Fibroblast of skin of left quadriceps (primary cell): ENCODE results near the gene SIGLEC5.
A peak's percentile ranks its signal among the peaks of the same experiment; 100 is the strongest.

Experiments
- DNase-seq, 2 experiments: peaks; one replicate each; pipeline ENCODE4 v3.0.0-alpha.2; 2013; ENCODE audit warnings: low read depth in 2 of 2

The SIGLEC5 gene

DNA sequence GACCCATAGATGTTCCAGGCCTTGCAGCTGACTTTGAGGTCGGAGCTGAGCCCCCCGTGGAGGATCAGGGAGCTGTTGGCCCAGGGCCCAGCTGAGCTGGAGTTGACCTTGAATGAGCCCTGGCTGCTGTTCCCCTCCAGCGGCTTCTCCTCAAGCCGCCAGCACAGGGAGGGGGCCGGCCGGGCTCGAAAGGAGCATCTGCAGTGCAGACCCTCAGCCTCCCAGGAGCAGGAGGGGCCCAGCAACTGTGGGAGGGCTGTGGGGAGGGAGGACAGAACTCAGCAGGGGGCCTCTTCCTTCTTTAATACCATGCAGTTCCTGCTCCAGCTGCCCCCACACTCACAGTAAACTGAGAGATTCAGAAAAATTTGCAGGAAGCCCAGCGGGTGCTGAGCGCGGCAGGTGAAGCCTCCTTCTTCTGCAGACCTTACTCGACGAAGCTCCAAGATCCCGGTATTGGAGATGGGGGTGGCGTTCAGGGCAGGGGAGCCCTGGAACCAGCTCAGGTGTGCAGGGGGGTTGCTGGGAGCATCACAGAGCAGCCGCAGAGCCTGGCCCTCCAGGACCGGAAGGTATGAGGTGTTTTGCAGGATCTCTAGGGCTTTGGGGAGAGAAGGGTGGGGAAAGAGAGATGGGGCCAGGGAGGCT lies 2.6 kb downstream of the SIGLEC5 start:
- no peak for DNase-seq

DNA sequence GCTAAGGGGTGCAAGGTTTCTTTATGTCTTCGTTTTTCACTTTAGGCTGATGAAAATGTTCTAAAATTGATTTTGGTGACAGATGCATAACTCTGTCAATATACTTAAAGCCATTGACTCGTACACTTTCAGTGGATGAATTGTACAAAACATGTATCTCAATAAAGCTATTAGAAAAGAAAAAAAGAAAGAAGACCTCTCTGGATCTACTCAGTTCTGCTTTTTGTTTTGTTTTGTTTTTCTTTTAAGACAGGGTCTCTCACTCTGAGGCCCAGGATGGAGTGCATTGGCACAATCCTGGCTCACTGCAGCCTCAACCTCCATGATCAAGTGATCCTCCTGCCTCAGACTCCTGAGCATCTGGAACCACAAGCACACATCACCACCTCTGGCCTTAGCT lies 3.5 kb downstream of the SIGLEC5 start:
- DNase-seq: no peak

DNA sequence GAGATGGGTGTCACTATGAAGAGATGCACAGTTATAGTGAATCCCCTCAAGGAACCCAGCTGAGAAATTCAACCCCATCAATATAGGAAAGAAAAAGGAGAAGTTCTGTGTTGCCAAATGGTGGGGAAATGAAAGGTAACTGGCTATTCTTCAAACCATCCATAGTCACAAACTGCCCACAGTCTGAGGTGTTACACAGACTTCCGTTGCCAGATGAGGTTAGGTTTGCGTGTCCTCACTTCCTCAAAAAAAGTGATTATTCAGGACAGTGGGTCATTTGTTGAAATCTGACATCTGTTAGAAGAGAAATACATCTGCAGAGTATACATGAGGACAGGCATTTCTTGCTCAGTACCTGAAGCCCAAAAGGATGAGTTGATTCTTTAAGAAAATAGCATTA lies 9.0 kb downstream of the SIGLEC5 start:
- no peak for DNase-seq

DNA sequence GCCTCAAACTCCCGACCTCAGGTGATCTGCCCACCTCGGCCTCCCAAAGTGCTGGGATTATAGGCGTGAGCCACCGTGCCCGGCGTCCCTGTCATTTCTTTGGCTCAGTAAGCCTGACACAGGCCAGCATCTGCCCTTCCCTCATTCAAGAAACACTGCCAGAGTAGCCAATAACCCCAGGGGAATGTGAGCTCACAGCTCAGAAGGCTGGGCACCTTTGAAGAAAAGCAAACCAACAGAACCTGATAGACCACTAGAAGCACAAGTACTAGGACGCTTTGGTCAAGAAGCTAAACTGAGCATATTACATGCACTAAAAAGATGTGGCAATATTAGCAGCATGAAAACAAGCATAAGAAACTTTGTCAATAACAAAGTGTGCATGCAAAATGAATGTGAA lies 14.2 kb downstream of the SIGLEC5 start:
- no peak for DNase-seq

- DNase-seq: no peak
Measured at GRCh38 chr19:51614789-51615188, 15.4 kb downstream of the SIGLEC5 start.

- no peak for DNase-seq
Measured at GRCh38 chr19:51610576-51610975, 19.6 kb downstream of the SIGLEC5 start.

GRCh38 chr19:51607920-51608562 lies 22.2 kb downstream of the SIGLEC5 start:
- peak; percentile 31 to 32 for DNase-seq

DNA sequence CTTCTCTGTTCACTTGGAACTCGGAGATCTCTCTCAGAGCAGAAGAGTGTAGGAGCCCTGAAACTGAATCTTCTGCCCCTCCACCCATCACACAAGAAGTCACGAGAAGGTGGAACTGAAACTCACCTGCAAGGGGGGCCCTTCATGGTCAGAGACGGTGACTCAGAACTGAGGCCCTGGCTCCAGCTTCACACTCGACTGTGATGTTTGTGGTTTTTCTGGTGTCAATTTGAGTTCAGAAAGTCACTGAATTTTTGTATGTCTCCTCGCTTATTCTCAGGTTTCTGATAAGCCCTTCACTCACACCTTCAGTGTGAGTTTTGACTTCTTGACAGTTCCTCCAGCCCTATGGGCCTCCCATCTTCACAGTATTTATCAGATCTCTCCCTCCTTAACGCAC lies 23.1 kb downstream of the SIGLEC5 start:
- no peak for DNase-seq

- no peak for DNase-seq
Measured at GRCh38 chr19:51602189-51602854, 27.9 kb downstream of the SIGLEC5 start.

DNA sequence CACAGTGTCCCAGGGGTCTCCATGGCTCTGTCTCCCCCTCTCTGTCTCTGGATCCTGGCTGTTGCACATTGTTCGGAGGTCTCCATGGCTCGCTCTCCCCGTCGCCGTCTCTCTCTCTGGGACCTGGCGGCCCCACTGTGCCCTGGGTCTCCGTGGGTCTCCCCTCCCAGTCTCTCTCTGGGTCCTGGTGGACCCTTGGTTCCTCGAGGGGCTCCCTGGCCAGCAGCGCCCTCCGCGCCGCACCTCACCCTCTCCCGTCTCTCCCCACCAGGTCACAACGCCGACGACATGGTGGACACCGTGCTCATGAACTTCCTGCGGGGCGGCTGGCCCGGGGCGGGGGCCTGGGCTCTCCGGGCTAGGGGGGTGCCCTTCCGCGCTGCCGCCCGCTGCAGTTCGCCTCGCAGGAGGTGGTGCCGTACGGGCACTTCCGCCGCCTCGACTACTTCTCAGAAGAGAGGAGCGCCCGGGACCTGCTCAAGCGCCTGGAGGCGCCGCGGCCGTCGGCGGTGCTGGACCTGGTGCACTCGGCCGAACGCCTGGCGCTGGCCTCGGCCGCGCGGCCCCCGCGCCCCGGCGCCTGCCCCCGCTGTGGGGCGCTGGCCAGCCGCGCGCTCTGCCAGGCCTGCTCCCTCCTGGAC lies 29.1 kb downstream of the SIGLEC5 start:
- no peak for DNase-seq

- no peak for DNase-seq
Measured at GRCh38 chr19:51599084-51599483, 31.1 kb downstream of the SIGLEC5 start.

DNA sequence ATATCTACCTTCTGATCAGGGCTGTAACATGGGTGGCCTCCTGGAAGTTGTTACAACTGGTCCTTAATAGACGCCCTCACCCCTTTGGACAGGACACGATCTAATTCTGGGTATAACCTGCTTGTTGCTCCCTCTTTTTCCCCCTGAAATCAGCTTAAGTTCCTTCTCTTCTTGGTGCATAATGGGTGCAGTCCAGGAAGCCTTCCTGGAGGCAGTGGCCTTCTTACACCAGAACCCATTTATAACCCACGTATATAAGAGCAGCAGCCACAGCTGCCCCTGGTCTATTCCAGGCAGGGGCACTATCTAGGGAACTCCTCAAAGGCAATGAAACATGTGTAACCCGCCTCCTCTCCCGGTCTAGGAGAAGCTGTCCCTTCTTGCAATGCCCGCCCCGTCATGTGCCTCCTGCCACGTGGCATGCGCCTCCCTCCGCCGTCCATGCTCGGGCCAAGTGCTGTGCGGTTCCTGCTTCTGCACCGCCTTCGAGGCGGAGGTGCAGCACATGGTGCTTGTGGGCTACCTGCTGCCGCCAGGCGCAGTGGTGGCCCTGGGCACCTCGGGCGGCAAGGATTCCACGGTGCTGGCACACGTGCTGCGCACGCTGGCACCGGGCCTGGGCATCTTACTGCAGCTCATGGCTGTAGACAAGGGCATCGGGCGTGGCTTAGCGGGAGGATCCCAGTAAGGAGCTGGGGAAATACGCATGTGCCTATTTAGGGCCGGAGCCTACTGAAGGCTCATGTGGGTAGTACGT lies 31.9 kb downstream of the SIGLEC5 start:
- DNase-seq: no peak

GRCh38 chr19:51595190-51596175 lies 34.7 kb downstream of the SIGLEC5 start:
- DNase-seq: no peak

- DNase-seq: no peak
Measured at GRCh38 chr19:51594774-51595109, 35.5 kb downstream of the SIGLEC5 start.

- peak; percentile 91 to 93 for DNase-seq
Measured at GRCh38 chr19:51593969-51594773, 36.0 kb downstream of the SIGLEC5 start.

DNA sequence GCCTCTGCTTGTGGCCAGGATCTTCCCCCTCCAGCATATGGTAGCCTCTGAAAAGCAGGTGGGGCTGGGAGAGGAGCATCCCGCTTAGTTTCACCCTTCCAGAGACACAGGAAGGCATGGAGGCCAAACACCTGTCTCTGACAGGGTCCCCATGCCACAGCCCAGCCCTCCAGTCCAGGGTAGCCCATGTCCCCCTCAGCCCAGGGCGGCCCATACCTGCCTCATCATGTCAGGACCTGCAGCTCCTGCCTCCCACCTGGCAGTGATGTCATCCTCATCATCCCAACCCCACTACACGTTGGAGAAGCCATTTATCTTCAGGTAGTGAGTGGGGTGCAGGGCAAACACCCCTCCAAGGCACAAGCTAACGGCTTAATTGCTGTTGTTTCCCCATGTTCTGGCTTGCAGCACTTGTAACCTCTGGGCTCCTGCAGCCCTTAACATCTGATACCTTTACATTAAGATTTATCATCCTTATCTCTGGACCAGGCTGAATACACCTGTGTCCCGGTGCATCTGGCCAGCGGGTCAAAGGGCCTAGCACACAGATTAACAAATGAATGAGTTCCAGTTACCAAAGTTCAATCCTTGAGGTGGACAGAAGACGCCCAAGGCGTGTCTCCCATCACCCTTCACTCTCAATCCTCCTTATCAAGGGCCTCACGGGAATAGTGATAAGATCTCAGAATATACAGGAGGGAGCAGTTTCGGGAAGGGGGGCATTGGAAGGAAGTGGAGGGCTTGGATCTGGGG lies 36.9 kb downstream of the SIGLEC5 start:
- no peak for DNase-seq

DNA sequence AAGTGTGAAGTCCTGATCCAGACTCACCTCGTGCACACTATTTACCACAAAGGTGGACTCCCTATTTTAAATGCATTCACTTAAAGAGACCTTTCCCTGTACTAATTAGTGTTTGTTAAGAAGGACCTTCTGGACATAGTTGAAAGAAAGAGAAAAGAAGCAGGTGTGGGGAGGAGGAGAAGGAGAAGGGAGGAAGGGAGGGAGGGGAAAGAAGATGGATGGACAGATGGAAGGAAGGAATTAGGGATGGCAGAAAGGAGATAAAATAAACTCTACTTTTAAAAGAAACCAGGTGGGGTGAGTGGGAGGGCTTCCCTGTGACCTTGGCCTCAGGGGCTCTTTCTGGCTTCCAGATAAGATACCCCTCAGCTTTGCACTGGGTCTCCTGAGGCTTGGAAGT lies 37.7 kb downstream of the SIGLEC5 start:
- no peak for DNase-seq

DNA sequence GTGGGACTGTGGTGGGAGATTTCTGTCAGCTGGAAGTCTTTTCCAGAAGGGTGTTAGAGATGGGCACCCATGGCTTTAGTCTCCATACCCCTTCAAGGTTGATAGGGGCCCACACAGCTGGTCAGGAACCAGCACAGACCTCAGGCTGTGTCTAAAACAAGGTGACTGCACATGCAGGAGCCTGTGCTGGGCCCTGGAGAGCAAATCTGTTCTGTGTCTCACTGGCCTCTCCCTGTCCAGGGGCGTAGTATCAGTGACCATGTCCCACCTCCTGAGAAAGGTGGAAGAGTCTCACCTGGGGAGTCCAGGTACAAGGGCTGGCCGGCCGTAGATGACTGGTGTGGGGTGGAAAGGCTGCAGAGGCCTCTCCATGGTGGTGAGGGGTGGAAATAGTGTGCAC lies 39.8 kb downstream of the SIGLEC5 start:
- DNase-seq: no peak

GRCh38 chr19:51589511-51589910 lies 40.7 kb downstream of the SIGLEC5 start:
- no peak for DNase-seq
